ENCODE data around the gene SSR1.

SSR1 gene

DNA sequence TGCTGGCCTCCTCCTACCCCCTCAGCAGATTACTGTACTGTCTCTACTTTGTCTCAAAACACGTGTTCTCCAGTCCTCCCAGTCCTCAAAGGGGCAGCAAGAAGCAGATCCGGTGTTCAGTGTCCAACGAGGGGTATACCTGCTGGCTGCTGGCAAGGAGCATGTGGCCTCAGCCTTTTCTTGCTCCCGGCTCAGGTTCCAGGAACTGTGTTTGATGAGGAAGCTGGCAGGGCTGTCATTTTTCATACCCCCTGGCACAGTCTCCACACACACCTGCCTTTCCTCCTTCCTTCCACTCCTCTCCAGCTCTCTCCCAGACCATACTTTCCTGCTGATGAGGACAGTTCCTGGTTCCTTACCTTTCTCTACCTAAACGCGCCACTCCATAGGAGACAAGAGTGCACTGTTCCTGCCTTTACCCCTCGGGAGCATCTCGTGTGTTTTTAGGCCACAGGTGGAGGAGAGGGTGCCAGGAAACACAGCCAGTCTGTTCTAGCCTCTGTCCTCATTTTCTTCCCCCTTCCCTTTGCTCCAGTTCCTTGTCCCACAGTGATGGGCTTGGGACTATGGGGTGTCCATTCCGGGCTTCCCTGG lies 77.2 kb downstream of the SSR1 start:
- peak; percentile 43 to 85 for DNase-seq (ENCODE audit: low read depth in 1 of 2, low spot score in 1 of 2)
- no peak for TF ChIP-seq JUND (IDR thresholded peaks at IDR 0.05; ENCODE audit: low read depth)
- in situ Hi-C loops (cut with HindIII; ENCODE audit: low pct_unique_long_range_greater_than_20kb, low sequenced_read_pairs) = no loop called here

DNA sequence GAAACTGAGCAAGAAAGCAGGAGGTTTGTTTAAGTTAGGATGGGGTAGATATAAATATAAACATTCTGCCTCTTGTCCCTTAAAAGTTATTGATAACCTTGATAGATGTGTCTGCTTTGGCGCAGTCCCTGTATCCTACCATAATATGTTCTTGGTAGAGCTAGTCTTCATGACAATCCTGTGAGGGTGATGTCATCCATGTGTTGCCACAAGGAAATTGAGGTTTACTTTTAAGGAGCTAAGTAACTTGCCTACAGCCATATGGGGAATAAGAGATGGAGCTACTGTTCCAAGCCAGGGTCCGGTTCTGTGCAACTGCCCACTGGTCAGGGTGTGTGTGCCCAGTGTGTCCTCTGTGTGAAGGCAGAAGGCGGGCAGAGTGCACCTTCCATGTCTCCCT lies 78.5 kb downstream of the SSR1 start:
- DNase-seq (ENCODE audit: low read depth in 1 of 2, low spot score in 1 of 2) = peak in 1 of 2 experiments; percentile 42
- in situ Hi-C loops (cut with HindIII; ENCODE audit: low pct_unique_long_range_greater_than_20kb, low sequenced_read_pairs) = no loop called here
- no peak for TF ChIP-seq JUND (IDR thresholded peaks at IDR 0.05; ENCODE audit: low read depth)

DNA sequence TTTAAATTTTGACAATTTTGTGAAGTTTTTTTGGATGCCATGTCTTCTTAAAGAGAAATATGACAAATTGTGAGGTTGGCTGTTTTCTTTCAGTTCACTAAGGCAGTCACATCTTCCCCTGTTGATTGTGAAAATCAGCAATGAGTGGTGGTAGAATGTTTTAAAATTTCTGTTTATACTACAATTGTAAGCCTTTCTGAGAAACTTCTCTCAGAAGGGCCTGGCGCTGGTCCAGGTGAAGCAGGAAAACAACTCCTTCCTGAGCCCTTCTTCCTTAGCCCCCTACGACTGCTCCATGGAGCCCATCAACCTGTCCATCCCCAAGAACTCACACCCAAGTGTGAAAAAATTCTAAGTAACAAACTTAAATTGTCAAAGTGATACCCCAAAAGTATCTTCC lies 80.6 kb downstream of the SSR1 start:
- no peak for DNase-seq (ENCODE audit: low read depth in 1 of 2, low spot score in 1 of 2)
- in situ Hi-C loops (cut with HindIII; ENCODE audit: low pct_unique_long_range_greater_than_20kb, low sequenced_read_pairs) = no loop called here
- no peak for TF ChIP-seq JUND (IDR thresholded peaks at IDR 0.05; ENCODE audit: low read depth)

DNA sequence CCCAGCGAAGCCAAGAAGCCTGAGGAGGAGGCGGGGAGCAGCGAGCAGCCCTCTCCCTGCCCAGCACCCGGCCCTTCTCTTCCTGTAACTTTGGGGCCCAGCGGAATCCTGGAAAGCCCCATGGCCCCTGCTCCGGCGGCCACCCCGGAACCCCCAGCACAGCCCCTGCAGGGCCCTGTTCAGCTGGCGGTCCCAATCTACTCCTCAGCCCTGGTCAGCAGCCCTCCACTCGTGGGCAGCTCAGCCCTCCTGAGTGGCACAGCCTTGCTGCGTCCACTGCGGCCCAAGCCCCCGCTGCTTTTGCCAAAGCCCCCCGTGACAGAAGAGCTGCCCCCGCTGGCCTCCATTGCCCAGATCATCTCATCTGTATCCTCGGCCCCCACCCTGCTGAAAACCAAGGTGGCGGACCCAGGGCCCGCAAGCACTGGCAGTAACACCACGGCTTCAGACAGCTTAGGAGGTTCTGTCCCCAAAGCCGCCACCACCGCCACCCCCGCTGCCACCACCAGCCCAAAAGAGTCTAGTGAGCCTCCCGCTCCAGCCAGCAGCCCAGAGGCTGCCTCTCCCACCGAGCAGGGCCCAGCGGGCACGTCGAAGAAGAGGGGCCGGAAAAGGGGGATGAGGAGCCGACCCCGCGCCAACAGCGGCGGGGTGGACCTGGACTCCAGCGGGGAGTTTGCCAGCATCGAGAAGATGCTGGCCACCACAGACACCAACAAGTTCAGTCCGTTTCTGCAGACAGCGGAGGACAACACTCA lies 81.9 kb downstream of the SSR1 start:
- DNase-seq (ENCODE audit: low read depth in 1 of 2, low spot score in 1 of 2) = no peak
- no peak for TF ChIP-seq JUND (IDR thresholded peaks at IDR 0.05; ENCODE audit: low read depth)
- in situ Hi-C loops (cut with HindIII; ENCODE audit: low pct_unique_long_range_greater_than_20kb, low sequenced_read_pairs) = no loop called here

DNA sequence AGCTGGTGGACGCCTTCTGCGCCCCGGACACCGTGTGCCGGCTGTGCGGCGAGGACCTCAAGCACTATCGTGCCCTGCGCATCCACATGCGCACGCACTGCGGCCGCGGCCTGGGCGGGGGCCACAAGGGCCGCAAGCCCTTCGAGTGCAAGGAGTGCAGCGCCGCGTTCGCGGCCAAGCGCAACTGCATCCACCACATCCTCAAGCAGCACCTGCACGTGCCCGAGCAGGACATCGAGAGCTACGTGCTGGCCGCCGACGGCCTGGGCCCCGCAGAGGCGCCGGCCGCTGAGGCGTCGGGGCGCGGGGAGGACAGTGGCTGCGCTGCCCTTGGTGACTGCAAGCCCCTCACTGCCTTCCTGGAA lies 82.7 kb downstream of the SSR1 start:
- no peak for TF ChIP-seq JUND (IDR thresholded peaks at IDR 0.05; ENCODE audit: low read depth)
- in situ Hi-C loops (cut with HindIII; ENCODE audit: low pct_unique_long_range_greater_than_20kb, low sequenced_read_pairs) = no loop called here
- no peak for DNase-seq (ENCODE audit: low read depth in 1 of 2, low spot score in 1 of 2)

DNA sequence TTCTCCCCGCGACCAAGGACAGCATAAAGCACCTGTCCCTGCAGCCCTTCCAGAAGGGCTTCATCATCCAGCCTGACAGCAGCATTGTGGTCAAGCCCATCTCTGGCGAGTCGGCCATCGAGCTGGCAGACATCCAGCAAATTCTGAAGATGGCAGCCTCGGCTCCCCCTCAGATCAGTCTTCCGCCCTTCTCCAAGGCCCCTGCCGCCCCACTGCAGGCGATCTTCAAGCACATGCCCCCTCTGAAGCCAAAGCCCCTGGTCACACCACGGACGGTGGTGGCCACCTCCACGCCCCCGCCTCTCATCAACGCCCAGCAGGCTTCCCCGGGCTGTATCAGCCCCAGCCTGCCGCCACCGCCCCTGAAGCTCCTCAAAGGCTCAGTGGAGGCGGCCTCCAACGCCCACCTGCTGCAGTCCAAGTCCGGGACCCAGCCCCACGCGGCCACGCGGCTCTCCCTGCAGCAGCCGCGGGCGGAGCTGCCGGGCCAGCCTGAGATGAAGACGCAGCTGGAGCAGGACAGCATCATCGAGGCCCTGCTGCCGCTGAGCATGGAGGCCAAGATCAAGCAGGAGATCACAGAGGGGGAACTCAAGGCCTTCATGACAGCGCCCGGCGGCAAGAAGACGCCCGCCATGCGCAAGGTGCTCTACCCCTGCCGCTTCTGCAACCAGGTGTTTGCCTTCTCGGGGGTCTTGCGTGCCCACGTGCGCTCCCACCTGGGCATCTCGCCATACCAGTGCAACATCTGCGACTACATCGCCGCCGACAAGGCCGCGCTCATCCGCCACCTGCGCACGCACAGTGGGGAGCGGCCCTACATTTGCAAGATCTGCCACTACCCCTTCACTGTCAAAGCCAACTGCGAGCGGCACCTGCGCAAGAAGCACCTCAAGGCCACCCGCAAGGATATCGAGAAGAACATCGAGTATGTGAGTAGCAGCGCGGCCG lies 83.3 kb downstream of the SSR1 start:
- in situ Hi-C loops (cut with HindIII; ENCODE audit: low pct_unique_long_range_greater_than_20kb, low sequenced_read_pairs) = no loop called here
- DNase-seq (ENCODE audit: low read depth in 1 of 2, low spot score in 1 of 2) = no peak
- no peak for TF ChIP-seq JUND (IDR thresholded peaks at IDR 0.05; ENCODE audit: low read depth)

DNA sequence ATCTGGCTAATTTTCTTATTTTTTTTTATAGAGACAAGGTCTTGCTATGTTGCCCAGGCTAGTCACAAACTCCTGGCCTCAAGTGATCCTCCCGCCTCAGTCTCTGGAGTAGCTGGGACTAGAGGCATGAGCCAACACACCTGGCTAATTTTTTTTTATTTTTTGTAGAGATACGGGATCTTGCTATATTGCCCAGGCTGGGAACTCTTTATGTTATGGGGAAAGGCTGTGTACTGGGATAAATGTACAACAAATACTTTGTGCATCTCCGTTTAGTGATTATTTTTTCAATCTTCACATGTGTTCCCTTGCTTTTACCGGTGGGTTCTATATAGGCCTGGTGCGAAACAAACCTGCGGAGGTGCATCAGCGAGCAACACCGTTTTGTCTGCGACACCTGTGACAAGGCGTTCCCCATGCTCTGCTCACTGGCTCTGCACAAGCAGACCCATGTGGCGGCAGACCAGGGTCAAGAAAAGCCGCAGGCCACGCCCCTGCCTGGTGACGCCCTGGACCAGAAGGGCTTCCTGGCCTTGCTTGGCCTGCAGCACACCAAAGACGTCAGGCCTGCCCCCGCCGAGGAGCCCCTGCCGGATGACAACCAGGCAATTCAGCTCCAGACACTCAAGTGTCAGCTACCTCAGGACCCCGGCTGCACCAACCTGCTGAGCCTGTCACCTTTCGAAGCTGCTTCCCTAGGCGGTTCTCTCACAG lies 84.2 kb downstream of the SSR1 start:
- in situ Hi-C loops (cut with HindIII; ENCODE audit: low pct_unique_long_range_greater_than_20kb, low sequenced_read_pairs) = no loop called here
- no peak for DNase-seq (ENCODE audit: low read depth in 1 of 2, low spot score in 1 of 2)
- no peak for TF ChIP-seq JUND (IDR thresholded peaks at IDR 0.05; ENCODE audit: low read depth)

DNA sequence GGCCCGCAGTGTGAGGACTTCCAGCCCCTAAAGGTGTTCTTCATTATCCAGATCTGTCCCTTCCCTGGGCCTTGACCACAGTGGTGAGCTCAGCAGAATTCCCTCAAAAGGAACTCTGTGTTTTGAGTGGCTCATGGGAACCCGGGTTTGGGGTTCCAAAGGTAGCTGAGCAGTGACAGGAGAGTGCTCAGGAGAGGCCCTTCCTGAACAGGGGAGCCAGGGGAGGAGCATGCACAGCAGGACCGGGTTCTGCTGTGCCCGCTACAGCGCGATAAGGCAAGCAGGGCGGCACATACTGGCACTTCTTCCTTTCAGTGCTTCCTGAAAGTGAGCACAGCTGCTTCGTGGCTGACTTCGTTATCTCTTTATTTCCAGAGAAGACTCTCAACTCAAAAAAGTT lies 88.3 kb downstream of the SSR1 start:
- in situ Hi-C loops (cut with HindIII; ENCODE audit: low pct_unique_long_range_greater_than_20kb, low sequenced_read_pairs) = no loop called here
- TF ChIP-seq JUND (IDR thresholded peaks at IDR 0.05; ENCODE audit: low read depth) = no peak
- no peak for DNase-seq (ENCODE audit: low read depth in 1 of 2, low spot score in 1 of 2)

DNA sequence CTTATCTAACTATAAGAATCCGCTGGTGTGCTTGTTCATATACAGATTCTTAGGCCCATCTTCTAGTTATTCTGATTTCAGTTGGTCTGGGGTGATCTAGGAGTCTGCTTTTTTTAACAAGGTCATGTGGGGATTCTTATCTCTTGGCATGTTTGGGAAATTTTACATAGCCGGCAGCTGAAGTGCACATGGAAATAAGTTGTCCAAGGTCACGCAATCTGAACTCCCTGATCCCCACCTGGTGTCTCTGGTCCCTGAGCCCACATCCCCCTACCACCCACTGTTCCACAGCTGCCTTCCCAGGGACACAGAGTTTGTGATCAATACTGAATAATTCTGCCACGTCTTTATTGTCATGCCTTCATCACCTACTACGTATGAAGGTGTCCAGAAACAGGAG lies 90.8 kb downstream of the SSR1 start:
- DNase-seq (ENCODE audit: low read depth in 1 of 2, low spot score in 1 of 2) = no peak
- in situ Hi-C loops (cut with HindIII; ENCODE audit: low pct_unique_long_range_greater_than_20kb, low sequenced_read_pairs) = no loop called here
- TF ChIP-seq JUND (IDR thresholded peaks at IDR 0.05; ENCODE audit: low read depth) = no peak

DNA sequence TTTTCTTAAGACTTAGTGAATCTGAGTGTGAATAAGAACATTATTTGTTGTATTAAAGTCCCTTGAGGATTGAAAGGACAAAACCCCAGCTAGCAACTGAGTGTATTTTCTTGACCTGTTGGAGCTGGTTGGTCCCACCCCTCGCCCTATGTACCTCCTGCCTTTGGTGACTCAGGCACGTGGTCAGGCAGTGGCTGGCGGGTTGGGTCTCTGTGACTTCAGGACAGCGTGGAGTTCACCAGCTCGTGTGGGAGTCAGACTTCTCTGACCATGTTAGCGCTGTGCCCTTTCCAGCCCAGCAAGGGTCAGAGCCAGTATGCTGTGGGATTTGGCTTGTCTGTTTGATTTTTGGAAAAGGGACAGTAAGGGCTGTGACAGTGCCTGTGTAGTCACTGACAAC lies 93.7 kb downstream of the SSR1 start:
- no peak for DNase-seq (ENCODE audit: low read depth in 1 of 2, low spot score in 1 of 2)
- TF ChIP-seq JUND (IDR thresholded peaks at IDR 0.05; ENCODE audit: low read depth) = no peak

DNA sequence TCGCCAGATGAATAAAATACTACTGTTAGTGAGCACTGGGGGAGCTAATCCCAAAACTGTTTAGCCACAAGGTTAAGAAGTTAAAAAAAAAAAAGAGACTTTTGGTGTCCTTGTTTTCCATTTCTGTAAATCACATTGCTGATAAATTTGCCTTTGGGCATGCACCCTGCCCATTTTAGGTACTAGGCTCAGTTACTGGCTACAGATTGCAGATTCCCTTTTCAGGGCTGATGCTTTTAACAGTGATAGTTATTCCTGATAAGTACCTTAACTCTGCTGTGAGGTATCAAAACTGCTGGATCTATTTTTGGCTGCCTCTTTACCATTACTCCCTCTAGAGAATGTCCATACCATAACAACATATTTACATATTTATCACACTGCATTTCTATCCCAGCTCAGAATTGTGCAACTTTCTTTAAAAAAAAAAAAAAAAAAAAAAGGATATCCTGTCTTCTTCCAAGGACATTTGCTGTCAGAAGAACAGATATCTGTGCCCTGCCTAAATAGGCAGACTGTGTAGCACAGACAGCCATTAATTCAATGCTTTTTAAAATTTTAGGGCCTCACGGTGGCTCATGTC lies 94.5 kb downstream of the SSR1 start:
- DNase-seq (ENCODE audit: low read depth in 1 of 2, low spot score in 1 of 2) = no peak
- no peak for TF ChIP-seq JUND (IDR thresholded peaks at IDR 0.05; ENCODE audit: low read depth)
- in situ Hi-C loops (cut with HindIII; ENCODE audit: low pct_unique_long_range_greater_than_20kb, low sequenced_read_pairs) = no loop called here

More for the DNA sequence above, 93.7 kb downstream of the SSR1 start:
- in situ Hi-C loops (cut with HindIII; ENCODE audit: low pct_unique_long_range_greater_than_20kb, low sequenced_read_pairs) = no loop called here
